Epithelial cell of esophagus (primary cell): ENCODE data around the gene SNAPC4.

Experiments used
- DNase-seq: peaks from one replicate; pipeline ENCODE4 v3.0.0; 2010; ENCODE audit warnings: low read depth
- H3K4me3 ChIP-seq: 2 replicates; pipeline ENCODE4 v1.5.1; 2011; ENCODE audit warnings: mild to moderate bottlenecking, low read length, control low read depth
- TF ChIP-seq, protein P1 (sequence below): IDR thresholded peaks from 2 replicates; pipeline ENCODE4 v1.5.1; 2011; ENCODE audit warnings: low read depth, mild to moderate bottlenecking, low read length, control low read depth, inconsistent platforms; ENCODE audit not compliant: insufficient read depth; ENCODE audit errors: missing control alignments

SNAPC4 gene, protein sequence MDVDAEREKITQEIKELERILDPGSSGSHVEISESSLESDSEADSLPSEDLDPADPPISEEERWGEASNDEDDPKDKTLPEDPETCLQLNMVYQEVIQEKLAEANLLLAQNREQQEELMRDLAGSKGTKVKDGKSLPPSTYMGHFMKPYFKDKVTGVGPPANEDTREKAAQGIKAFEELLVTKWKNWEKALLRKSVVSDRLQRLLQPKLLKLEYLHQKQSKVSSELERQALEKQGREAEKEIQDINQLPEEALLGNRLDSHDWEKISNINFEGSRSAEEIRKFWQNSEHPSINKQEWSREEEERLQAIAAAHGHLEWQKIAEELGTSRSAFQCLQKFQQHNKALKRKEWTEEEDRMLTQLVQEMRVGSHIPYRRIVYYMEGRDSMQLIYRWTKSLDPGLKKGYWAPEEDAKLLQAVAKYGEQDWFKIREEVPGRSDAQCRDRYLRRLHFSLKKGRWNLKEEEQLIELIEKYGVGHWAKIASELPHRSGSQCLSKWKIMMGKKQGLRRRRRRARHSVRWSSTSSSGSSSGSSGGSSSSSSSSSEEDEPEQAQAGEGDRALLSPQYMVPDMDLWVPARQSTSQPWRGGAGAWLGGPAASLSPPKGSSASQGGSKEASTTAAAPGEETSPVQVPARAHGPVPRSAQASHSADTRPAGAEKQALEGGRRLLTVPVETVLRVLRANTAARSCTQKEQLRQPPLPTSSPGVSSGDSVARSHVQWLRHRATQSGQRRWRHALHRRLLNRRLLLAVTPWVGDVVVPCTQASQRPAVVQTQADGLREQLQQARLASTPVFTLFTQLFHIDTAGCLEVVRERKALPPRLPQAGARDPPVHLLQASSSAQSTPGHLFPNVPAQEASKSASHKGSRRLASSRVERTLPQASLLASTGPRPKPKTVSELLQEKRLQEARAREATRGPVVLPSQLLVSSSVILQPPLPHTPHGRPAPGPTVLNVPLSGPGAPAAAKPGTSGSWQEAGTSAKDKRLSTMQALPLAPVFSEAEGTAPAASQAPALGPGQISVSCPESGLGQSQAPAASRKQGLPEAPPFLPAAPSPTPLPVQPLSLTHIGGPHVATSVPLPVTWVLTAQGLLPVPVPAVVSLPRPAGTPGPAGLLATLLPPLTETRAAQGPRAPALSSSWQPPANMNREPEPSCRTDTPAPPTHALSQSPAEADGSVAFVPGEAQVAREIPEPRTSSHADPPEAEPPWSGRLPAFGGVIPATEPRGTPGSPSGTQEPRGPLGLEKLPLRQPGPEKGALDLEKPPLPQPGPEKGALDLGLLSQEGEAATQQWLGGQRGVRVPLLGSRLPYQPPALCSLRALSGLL (N-terminal part only)

DNA sequence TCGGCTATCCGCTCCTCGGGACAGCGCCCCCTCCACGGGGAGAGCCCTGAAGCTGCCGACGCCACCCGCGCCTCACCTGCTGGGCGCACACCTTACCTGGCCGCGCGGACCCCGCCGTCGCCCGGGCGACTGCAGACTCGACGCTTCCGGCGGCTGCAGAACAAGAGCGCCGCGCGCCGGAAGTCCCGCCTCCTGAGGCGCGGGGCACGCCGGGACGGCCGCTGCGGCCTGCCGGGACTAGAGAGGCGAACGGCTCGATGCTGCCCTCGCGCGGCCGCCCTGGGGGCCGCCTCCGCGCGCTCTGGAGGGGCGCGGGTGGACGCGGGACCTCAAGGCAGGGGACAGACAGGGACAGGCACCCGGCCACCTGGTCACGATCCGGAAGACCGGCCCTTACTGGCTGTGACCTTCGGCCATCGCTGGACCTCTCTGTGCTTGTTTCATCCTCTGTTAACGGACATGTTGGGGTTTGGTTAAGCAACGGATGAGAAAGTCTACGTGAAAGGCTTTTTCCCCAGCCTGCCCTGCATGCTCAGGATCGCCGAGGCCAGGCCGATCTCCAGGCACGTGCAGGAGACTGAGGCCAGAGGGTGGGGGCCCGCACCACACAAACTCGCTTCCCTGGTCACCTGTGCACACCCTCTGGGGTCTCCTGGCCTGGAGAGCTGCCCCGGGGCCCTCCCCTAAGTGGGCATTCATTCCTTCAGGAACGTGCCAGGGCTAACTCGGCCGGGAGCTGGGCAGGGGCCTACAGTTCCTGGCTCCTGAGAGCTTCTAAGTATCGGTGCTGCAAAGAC is at the start of gene SNAPC4:
Gene SNAPC4, minus strand, starts transcription at position 133 of the 797 bp plus-strand sequence. CDS start 1,742 bp downstream, outside the sequence.
- H3K4me3 ChIP-seq: peak within 1 kb of the TSS; percentile 71
- TF ChIP-seq, protein P1, sequence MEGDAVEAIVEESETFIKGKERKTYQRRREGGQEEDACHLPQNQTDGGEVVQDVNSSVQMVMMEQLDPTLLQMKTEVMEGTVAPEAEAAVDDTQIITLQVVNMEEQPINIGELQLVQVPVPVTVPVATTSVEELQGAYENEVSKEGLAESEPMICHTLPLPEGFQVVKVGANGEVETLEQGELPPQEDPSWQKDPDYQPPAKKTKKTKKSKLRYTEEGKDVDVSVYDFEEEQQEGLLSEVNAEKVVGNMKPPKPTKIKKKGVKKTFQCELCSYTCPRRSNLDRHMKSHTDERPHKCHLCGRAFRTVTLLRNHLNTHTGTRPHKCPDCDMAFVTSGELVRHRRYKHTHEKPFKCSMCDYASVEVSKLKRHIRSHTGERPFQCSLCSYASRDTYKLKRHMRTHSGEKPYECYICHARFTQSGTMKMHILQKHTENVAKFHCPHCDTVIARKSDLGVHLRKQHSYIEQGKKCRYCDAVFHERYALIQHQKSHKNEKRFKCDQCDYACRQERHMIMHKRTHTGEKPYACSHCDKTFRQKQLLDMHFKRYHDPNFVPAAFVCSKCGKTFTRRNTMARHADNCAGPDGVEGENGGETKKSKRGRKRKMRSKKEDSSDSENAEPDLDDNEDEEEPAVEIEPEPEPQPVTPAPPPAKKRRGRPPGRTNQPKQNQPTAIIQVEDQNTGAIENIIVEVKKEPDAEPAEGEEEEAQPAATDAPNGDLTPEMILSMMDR: peak; percentile 41
- peak; percentile 89 for DNase-seq

DNA sequence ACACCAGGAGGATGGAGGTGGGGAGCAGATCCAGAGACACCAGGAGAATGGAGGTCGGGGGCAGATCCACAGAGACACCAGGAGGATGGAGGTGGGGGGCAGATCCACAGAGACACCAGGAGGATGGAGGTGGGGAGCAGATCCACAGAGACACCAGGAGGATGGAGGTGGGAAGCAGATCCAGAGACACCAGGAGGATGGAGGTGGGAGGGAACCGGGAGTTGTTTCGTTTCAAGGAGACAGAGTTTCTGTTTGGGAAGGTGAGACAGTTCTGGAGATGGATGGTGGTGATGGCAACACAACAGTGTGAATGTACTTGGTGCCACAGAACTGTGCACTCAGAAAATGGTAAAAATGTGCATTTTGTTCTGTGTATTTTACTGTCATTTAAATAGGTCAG is 48.7 kb upstream of the SNAPC4 start:
- DNase-seq: no peak
- no peak overlapping the region for H3K4me3 ChIP-seq
- TF ChIP-seq, protein P1: no peak

DNA sequence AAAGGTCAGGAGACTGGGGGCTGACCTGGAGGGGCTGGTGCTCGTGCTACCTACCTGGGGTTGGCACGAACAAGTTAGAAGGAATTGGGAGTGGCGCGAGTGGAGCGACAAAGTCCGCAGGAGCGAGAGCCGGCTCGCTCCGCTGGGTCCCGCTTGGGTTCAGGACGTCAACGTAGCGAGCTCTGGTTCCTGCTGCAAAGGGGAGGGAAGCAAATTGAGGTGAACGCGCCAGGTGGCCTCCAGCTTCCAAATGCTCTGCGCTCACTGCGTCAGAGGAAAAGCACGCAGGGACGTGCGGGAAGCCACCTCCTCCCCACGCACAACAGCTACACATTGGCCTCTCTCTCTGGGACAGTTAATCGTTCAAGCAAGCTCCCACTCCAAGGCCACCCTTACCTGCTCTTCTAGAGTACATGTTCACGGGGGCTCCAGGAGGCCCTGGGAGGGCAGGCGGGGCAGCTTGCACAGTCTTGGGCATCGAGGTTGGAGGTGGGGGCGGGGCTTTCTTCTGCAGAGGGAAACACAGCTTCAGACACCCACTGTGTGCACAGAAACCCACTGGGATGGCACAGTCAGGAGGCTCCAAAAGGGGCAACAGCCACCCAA is 47.3 kb upstream of the SNAPC4 start:
- TF ChIP-seq, protein P1: no peak
- no peak for DNase-seq
- no peak overlapping the region for H3K4me3 ChIP-seq

DNA sequence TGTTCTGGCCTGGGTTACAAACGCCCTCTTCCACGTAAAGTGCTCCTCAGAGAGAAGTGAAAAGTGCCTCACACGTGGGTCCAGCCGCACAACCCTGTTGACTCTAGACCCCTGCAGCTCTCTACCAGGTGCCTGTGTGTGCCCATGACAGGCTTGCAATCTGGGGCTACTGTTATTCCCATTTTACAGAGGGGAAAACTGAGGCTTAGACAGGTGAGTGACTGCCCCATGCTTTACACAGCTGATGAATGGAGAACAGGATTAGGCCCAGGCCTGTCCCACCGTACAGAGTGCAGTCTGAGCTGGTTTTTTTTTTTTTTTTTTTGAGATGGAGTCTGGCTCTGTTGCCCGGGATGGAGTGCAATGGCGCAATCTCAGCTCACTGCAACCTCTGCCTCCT is 45.8 kb upstream of the SNAPC4 start:
- TF ChIP-seq, protein P1: no peak
- DNase-seq: no peak
- no peak overlapping the region for H3K4me3 ChIP-seq

DNA sequence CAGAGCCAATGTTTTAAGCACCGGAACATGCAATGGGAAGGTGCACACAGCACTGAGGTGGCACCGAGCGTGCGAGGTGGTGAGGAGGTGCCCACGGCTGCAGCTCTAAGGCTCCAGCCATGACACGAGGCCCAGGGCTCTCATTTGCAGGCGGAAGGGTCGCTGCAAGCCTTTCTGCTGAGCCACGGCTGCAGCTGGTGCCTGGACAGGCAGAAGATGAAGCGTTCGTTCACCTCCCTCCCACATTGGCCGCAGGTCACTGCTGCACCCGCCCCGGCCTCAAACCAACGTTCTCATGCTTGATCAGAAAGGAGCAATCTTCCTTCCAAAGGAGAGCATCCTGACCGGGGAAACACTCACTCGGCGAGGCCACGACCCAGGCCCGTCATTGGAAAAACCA is 44.1 kb upstream of the SNAPC4 start:
- no peak overlapping the region for H3K4me3 ChIP-seq
- TF ChIP-seq, protein P1: no peak
- DNase-seq: no peak

DNA sequence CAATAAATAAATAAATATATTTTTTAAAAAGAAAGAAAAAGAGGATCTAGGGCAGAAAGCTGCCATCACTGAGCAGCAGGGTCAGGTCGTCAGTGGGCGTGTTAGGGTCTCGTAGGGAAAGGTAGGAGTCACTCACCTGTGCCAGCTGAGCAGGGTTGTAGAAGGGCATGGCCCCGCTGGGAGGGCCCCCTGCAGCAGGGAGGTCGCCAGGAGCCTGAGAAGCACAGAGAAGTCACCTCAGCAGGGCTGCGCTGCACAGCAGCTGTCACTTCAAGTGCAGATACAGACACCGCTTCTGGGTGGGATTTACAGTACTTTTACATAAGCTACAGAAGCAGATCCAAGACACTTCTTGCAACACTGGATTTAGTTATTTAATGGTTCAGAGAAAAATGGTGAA is 43.7 kb upstream of the SNAPC4 start:
- DNase-seq: no peak
- no peak overlapping the region for H3K4me3 ChIP-seq
- TF ChIP-seq, protein P1: no peak
